OCI-LY3 (cell line): Measurements from ENCODE around the gene ME1.

Experiments
- CTCF ChIP-seq: fragments of 200-600, 300-600 bp; sonication (generic); IDR thresholded peaks from 2 replicates; pipeline ENCODE4 v1.5.1; 2014; ENCODE audit warnings: antibody characterized with exemption, low read length, low read depth
- EZH2phosphoT487 ChIP-seq: fragments of 200-600 bp; shearing (Covaris generic); IDR thresholded peaks from 2 replicates; pipeline ENCODE4 v1.6.1; 2018; ENCODE audit warnings: antibody characterized with exemption, mixed run types, low read depth

DNA sequence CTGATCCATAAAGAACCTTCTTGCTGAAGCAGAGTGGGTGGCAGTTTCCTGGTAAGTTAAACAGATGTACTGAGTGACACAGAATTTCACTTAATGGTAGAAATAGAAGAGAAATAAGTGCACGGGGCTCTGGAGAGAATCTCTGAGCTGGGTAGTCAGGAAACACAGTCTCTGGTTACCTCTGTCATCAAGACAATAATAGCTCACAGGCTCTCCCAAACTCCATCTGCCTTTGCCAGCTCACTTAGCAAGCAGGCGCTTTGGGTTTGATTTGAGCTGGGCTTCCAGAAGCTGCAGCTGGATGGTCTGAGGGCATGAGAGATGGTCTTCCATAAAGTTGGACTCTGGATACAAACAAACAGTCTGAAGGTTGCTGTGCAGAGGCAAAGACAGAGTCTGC is 41.9 kb upstream of the ME1 start:
- TF ChIP-seq CTCF (no peak), EZH2phosphoT487 (no peak)
